Activated CD4-positive, CD25-positive, alpha-beta regulatory T cell (primary cell): ENCODE data around the gene CALN1.

ENCODE experiments used
- DNase-seq, 4 experiments: peaks; one replicate each; lab custom pipeline; 2025; lab: John Stamatoyannopoulos, UW

Gene CALN1

GRCh38 chr7:72183835-72184234 lies 228.3 kb downstream of the CALN1 start:
- no peak for DNase-seq

- no peak for DNase-seq
These were observed 230.1 kb downstream of the CALN1 start for GRCh38 chr7:72182036-72182435.

- no peak for DNase-seq
These were observed 235.3 kb downstream of the CALN1 start for GRCh38 chr7:72176875-72177274.

DNA sequence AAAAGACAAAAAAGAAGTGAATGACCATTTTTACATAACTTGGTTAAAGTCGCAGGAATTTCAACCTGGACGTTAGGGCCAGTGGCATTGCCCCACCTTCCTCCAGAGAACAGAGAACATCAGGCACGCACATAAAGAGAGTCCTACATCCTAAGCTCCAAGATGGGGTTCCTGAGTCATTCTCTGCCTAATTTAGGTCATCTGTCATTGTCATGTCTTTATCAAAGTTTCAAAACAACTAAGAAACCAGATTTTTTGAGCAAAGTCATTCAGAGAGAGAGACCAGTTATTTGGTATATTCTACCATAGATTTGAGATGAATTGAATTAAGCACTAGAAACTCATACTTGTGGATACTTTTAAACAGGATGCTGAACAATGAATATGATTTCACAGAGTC lies 241.7 kb downstream of the CALN1 start:
- DNase-seq, result no peak

DNA sequence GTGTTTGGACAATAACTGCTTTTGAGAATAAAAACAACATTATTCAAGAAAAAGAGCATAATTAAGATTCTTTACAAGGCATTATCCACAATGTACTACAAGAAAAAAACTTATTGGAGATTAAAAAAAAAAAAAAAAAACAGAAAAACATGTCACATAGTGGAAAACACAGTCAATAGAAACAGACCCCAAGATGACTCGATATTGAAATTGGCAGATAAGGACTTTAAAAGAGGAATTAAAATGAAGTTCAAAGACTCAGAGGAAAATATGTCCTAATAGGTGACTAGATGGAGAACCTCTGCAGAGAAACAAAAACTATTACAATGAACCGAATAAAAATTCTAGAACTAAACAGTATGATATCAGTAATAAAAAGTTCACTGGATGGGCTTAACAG lies 248.9 kb downstream of the CALN1 start:
- no peak for DNase-seq

GRCh38 chr7:72161534-72161933 lies 250.6 kb downstream of the CALN1 start:
- no peak for DNase-seq

- no peak for DNase-seq
These were observed 252.2 kb downstream of the CALN1 start for GRCh38 chr7:72159911-72160310.

GRCh38 chr7:72156671-72157070 lies 255.5 kb downstream of the CALN1 start:
- no peak for DNase-seq

- no peak for DNase-seq
These were observed 259.0 kb downstream of the CALN1 start for GRCh38 chr7:72153132-72153512.

GRCh38 chr7:72152161-72153131 lies 259.7 kb downstream of the CALN1 start:
- DNase-seq, result no peak

GRCh38 chr7:72140566-72140965 lies 271.6 kb downstream of the CALN1 start:
- no peak for DNase-seq

DNA sequence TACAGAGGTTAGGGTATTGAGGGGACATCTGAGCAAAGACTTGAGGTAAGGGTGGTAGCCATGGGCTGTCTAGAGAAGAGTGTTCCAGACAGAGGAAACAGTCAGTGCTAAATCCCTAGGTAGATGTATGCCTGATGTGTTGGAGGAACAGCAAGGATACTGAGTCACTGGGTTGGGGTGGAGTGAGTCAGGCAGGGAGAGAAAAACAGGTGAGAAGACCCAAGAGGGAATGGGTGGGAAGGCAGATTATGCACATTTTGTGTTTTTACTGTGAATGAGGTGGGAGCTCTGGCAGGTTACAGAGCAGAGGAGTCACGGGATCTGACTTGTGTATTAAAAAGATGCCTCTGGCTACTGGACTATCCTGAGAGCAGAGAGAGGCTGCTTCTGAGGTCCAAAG lies 285.0 kb downstream of the CALN1 start:
- no peak for DNase-seq

- DNase-seq, result no peak
These were observed 288.2 kb downstream of the CALN1 start for GRCh38 chr7:72123913-72124312.

- no peak for DNase-seq
These were observed 293.8 kb downstream of the CALN1 start for GRCh38 chr7:72118366-72118765.

DNA sequence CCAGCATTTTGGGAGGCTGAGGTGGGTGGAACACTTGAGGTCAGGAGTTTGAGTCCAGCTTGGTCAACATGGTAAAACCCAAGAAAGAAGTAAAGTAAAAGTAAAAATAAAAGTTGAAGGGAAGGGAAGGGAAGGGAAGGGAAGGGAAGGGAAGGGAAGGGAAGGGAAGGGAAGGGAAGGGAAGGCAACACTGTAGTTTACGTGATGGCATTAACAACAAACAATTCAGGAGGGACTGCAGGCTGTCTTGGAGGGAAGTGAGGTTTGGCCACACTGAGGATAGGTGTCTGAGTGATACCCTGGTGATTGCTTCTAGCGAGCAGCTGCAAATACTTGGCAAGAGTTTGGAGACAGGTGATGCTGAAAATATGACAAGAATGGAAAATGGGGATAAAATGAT lies 298.0 kb downstream of the CALN1 start:
- no peak for DNase-seq

DNA sequence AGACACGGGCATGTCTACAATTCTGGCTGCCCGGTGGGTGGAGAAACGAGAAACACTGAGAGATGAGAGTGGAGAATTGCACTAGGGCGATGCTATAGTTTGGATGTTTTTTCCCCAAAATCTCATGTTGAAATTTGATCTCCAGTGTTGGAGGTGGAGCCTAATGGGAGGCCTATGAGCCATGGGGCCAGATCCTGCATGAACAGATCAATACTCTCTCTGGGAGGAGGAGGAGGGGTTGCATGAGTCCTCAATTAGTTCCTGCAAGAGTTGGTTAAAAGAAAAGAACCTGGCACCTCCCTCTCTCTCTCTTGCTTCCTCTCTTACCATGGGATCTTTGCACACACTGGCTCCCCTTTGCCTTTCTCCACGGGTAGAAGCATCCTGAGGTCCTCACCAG lies 299.1 kb downstream of the CALN1 start:
- DNase-seq, result no peak

GRCh38 chr7:72112530-72112929 lies 299.6 kb downstream of the CALN1 start:
- no peak for DNase-seq

- no peak for DNase-seq
These were observed 301.1 kb downstream of the CALN1 start for GRCh38 chr7:72111086-72111485.

DNA sequence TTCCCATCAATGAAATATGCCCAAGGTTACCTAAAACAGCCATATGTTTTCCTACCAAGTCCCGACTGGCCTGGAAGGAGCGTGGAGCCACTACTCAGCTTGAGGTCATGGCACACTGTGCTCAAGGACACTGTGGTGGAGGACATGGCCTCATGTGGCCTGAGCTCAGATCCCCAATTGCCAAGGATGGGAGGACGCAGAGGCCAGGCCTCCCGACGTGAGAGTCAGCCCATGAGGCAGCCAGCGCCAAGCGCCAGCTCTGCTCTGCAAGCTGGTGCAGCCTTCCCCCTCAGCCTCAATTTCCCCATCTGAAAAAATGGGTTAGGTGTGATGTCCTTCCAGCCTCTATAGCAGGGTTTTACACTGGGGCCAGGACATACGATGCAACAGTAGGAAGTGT lies 302.6 kb downstream of the CALN1 start:
- no peak for DNase-seq

- no peak for DNase-seq
These were observed 305.7 kb downstream of the CALN1 start for GRCh38 chr7:72106405-72106804.

DNA sequence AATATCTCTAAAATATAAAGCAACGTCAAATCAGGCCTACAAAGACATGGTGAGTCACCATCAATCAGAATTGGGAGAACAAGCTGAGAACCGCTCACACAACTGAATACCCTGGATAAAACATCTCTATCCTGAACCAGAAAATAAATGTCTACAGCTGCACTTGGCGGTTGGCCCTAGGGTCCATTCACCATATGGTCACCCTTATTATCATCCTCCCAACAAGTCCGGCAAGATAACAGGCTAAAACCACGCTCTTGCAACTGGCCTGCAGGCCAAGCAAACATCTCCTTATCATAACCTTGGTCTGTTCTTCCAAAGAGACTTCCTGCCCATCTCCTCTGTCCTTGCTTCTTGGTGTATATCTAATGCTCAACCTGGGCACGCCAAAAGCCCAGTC lies 310.7 kb downstream of the CALN1 start:
- no peak for DNase-seq

GRCh38 chr7:72099784-72100183 lies 312.4 kb downstream of the CALN1 start:
- DNase-seq, result no peak

DNA sequence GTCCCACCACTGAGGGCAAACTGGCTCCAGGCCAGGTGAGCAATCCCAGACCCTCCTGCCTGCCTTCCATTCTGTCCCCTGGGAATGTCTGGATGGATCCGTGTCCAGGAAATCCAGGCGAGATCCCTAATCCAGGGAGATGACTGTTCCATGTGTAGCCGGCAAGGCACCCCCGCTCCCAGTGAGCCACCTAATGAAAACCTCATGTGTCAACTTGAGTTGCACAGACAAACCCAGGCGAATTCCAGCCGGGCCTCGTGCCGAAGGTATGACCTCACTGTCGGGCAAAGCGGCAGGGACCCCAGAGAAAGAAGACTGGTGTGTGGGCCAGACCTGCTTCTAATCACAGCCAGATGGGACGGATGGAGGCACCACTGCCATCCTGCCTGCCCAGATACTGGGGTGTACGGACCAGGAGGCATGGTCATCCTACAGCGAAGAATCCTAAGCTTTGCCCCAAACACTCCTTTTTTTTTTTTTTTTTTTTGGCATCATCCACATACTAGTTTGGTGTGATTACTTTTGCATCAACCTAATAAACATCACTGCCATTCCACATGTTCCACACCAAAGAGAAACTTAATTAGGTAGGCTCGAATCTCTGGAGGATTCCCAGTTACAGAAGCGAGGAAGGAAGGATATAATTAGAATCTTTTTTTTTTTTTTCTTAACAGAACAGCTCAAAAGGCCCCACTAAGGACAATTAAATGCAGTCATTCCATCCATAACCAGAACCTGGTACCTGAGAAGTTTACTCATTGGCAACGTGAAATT lies 313.1 kb downstream of the CALN1 start:
- no peak for DNase-seq
